Right lung (tissue), 5 donors: Measurements from ENCODE around the gene TPSAB1. TPM values are rescaled to one million over a fixed set of nuclear protein-coding genes. Genes with fewer than 3 reads are reported as not detected.
"Not testable (repeated sequence)": the region's sequence is repeated elsewhere in the genome, so short reads cannot be mapped to it uniquely, and the experiment has no call there.

Experiments used
- DNase-seq, 2 donors: peaks; one replicate each; pipeline ENCODE4 v3.0.0-alpha.2; 2013
- polyA plus RNA-seq, 5 donors: library from polyadenylated mRNA; unstranded; fragments of 120-200 nt; gene quantifications; one replicate each; pipeline versions ENCODE4 v1.2.1 to v1.2.3, GENCODE V29; 2013; ENCODE audit warnings: inconsistent platforms in 1 of 5, low replicate concordance in 1 of 5; ENCODE audit not compliant: insufficient read length in 5 of 5, insufficient read depth in 1 of 5

The TPSAB1 gene
- polyA plus RNA-seq, 5 donors, result 0.27 TPM; not detected in 4

DNA sequence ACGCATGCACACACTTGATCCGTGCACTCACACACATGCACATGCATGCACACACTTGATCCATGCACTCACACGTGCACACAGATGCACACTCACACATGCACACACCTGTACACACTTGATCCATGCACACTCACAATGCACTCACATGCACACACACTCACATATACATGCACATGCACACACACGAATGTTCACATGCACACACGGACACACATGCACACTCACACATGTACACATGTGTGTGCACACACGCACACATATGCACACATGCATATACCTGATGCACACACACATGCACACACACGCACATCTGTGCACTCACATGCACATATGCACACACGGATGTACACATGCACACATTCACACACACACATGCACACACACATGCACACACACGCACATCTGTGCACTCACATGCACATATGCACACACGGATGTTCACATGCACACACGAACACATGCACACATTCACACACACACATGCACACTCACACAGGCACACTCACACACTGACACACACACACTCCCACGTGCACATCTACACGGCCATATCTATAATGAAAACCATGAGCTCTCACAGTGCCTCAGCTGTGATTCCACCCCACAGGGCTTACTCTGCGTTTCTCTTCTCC is 7.5 kb downstream of the TPSAB1 start:
- DNase-seq, result not testable (repeated sequence)

DNA sequence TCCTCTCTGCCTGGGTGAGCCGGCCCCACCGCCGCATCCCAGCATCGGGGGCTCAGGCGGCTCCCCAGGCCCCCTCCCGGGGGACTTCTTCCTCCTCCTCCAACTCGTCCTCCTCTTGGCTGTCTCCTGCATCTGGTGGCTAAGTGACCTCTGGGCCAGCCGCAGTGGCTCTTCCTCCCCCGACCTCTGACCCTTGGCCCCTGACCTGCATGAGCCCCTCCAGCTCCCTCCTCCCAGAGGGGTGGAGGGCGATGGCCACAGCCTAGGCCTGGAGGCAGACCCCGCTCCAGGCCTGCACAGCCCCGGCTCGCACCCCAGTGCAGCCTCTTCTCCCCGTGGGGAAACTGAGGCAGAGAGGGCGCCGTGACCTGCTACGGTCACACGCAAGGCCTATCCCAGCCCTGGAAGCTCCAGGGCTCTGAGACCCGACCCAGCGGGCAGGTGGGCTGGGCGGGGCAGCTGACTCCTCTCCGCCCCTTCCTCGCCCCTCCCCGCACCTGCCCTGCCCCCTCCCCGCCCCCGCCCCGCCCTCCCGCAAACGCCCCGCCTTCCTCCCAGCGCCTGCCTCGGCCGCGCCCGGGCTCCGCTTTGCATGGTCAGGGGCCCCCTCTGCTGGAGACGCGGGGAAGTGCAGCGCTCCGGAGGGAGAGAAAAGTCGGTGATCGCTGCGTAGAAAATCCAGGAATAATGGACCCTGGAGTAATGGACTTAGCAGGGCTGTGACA is 8.7 kb downstream of the TPSAB1 start:
- not testable (repeated sequence) for DNase-seq

DNA sequence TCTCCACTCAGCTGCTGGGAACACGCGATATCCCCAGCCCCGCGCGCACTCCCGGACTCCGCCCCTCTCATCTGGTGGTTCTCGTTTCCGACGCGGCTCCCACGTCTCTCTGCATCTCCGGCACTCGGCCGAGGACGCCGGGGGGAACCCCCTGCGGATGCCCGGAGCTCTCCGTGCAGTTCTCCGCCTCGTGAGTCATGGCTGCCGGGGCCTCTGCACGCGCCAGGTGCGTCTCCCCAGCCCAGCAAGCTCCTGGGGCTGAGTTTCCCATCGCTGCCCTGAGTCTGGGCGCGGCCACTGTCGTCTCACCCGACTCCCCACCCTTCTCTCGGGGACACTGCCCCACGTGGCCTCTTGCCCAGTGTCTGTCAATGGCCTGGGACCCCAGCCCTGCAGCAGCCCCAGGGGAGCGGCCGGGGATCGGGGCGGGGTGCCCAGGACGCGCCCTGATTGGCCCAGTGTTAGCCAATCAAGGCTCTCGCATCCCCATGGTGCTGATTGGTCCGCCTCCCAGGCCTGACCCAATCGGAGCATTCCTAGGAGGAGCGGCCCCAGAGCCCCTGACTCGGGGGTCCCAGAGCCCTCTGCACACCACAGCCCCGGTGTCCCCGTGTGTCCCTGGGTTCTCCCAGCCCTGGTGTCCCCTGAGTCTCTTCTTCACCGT is 13.3 kb downstream of the TPSAB1 start:
- DNase-seq, result not testable (repeated sequence)

DNA sequence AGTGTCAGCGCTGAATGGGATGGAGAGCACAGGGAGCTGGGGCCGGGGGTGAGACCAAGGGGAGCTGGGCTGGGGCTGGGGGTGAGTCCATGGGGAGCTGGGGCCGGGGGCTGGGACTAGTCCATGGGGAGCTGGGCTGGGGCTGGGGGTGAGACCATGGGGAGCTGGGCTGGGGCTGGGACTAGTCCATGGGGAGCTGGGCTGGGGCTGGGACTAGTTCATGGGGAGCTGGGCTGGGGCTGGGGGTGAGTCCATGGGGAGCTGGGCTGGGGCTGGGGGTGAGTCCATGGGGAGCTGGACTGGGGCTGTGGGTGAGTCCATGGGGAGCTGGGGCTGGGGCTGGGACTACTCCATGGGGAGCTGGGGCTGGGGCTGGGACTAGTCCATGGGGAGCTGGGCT is 14.3 kb downstream of the TPSAB1 start:
- not testable (repeated sequence) for DNase-seq

DNA sequence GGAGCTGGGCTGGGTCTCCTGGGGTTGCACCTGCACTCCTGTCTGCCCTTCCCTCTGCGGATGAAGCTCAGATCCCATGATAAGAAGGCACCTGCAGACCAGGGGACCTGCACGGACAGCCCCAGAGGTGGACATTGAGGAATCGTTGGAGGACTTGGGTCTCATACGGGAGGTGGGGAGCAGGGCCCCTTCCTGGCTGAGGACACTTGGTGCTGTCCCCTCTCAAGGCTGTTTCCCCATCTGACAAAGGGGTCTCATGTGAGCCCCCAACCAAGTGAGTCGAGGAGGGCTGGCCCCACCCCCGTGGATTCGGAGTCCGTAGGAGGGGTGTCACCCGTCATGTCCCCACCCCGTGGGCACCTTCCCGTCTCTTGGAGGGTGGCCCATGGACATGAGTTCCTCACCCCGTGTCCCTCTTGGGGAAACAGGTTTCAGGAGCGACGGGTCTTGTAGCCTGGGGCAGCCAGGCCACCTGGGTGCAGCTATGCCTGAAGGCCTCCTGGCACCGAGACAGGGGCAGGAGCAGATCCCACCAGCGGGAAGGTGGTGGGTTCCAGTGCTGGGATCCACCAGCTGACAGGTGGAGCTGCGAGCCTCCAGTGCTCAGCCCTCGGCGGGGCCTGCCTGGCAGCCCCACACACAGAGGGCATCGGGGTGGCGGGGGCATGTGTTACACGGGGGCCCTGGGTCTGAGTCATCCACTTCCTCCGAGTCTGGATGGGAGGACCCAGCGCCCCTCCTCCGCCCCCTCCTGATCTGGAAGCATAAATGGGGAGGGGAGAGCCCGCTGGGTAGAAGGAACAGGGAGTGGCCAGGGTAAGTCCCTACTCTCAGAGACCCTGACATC is 15.0 kb downstream of the TPSAB1 start, which contains the start of gene TPSD1:
TPSD1 (plus strand) TSS at position 794 of the 847 bp plus-strand sequence. CDS start 212 bp downstream, outside the sequence.
- DNase-seq, result not testable (repeated sequence)

DNA sequence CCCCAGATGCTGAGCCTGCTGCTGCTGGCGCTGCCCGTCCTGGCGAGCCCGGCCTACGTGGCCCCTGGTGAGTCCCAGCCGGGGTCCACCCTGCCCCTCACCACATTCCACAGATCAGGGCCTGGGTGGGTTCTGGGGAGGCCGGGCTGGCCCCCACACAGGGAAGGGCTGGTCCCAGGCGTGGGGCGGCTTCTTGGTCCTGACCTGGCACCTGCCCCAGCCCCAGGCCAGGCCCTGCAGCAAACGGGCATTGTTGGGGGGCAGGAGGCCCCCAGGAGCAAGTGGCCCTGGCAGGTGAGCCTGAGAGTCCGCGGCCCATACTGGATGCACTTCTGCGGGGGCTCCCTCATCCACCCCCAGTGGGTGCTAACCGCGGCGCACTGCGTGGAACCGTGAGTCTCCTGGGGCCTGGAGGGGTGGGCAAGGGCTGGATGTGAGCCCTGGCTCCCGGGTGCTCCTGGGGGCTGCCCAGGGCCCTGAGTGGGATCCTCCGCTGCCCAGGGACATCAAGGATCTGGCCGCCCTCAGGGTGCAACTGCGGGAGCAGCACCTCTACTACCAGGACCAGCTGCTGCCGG is 15.9 kb downstream of the TPSAB1 start:
- not testable (repeated sequence) for DNase-seq

DNA sequence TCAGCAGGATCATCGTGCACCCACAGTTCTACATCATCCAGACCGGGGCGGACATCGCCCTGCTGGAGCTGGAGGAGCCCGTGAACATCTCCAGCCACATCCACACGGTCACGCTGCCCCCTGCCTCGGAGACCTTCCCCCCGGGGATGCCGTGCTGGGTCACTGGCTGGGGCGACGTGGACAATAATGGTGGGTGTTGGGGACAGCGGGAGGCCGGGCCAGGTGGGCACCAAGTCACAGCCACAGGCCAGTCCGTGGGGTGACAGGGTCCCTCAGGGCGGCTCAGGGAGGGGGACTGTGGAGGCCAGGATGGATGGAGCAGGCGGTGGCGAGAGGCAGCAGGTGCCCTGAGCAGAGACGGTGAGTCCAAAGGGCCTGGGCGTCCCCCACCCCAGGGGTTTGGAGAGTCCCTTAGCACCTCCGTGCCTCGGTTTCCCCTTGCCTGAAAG is 16.4 kb downstream of the TPSAB1 start:
- DNase-seq, result no peak

DNA sequence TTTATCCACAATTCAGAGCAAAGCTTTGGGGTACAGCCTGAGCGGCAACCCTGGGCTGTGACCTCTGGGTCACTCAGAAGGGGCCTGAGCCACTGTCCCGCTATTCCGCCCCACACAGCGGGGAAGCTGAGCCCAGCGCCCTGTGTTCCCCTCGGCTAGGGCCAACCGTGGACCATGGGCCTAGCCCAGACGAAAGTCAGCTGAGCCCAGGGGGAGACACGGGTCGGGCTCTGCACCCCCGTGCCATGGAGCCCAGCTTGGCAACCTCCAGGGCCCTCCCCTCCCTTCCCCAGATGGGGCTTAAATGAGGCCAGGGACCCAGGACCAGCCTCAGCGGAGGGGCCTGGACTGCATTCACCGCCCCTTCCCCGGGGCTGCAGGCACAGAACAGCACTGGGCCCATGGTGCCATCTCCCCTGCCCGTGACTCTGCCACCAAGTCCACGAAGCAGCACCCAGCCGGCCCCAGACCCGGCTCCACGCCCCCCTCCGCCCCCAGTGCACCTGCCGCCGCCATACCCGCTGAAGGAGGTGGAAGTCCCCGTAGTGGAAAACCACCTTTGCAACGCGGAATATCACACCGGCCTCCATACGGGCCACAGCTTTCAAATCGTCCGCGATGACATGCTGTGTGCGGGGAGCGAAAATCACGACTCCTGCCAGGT is 17.2 kb downstream of the TPSAB1 start:
- DNase-seq, result no peak

DNA sequence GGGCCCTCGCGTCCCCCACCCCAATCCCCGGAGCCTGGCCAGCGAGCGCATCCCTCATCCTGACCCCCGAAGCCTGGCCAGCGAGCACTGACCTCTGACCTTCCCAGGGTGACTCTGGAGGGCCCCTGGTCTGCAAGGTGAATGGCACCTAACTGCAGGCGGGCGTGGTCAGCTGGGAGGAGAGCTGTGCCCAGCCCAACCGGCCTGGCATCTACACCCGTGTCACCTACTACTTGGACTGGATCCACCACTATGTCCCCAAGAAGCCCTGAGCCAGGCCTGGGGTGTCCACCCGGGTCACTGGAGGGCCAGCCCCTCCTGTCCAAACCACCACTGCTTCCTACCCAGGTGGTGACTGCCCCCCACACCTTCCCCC is 17.7 kb downstream of the TPSAB1 start:
- DNase-seq, result no peak

DNA sequence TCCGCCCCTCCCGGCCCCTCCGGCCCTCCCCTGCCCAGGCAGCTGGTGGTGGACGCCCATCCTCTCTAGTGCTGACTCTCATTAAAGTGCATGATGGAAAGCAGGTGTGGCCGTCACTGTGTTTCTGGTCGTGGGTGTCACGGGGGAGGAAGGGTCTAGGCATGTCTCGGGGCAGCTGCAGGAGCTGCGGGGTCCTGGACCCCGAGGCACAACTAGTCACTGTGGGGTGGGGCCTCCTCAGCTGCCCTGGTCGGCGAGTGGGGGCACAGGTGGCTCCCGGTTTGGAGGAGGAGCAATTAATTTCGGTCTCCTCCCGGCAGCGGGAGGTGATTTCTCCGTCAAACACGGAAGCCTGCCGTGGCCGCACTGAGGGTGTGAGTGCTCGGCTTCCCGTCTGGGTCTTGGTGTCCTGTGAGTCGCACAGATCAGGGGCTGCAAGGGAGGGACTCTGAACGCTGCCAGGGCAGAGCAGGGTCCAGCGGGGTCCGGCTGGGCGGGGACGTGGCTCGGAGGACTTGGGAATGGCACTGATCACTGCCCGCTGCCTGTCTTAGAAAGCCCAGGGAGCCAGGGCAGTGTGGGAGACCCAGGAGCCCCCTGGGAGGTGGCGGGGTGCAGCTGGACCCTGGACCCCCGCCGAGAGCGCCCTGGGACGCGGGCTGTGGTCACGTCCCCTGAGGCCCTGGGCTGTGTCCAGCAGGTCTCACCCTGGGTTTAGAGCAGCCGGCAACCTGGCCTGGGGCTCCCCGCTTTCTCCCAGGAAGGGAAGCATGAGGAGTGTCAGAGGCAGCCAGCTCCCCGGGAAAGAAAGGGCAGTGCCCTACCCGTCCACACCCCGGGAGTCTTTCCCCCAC is 18.6 kb downstream of the TPSAB1 start:
- no peak for DNase-seq

DNA sequence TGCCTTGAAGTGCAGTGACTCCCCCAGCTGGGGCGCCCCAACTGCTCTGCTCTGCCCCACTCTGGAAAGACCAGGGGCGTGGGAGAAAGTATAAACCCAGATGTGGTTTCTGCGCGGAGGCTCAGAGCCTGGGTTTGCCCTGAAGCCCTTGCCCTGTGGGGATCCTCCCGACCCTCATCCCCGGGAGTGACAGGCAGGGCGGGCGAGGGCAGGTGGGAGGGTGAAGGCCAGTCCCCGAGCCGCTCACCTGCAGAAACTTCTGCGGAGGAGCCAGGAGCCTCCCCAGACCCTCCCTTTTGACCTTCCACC is 19.2 kb downstream of the TPSAB1 start:
- no peak for DNase-seq

DNA sequence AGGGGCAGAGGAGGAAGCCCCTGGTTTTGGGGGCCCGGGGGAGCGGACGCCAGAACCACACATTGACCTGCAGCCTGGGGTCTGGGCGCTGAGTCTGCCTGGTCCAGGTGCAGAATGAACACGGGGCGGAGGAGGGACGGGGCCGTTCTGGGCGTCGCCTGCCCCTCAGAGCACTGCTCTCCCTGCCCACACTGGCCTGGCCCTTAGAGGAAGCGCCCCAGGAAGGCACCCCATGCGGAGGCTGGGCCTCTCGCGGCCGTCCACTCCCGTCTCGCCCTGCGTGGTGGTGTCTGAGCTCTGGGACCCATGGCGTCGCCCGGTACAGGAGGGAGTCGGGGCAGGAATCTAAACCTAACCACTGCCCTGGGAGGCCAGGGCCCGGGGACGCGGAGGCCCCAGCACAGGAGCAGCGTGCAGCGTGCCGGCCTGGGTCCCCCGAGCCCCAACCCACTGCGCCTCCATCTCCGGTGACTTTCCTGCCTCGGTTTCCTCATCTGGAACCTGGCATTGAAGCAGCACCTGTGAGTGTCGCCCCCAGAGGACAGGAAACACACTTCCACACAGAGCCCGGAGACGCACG is 19.7 kb downstream of the TPSAB1 start:
- no peak for DNase-seq

DNA sequence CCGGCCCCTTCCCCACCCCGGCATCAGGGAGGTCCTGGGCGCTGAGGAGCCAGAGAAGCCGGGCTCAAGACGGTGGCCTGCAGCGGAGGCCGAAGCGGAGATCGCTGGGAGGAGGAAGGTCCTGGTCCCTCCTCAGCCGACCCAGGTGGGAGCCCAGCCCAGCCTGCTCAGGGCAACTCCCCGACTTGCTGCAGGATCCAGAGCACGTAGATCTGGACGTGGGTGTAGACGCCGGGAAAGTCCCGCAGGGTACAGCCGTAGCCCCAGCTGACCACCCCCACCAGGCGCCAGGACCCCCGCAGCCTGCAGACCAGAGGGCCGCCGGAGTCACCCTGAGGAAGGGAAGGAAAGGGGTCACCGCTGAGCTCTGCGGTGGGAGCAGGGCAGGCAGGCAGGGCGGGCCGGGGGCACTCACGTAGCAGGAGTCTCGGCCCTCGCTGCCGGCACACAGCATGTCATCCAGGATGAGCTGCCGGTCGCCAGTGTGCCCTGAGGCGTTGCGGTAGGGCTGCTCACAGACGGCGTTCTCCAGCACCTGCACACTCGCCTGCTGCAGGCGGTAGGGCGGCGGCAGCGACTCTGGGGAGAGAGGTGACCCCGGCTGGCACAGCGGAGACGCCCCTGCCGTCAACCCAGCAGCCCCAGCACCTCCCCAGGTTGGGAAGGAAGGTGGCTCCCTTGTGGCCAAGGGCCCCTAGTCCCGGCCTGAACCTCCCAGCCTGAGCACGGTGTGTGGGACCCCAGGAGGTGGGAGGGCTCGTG is 20.8 kb downstream of the TPSAB1 start:
- DNase-seq, result no peak

DNA sequence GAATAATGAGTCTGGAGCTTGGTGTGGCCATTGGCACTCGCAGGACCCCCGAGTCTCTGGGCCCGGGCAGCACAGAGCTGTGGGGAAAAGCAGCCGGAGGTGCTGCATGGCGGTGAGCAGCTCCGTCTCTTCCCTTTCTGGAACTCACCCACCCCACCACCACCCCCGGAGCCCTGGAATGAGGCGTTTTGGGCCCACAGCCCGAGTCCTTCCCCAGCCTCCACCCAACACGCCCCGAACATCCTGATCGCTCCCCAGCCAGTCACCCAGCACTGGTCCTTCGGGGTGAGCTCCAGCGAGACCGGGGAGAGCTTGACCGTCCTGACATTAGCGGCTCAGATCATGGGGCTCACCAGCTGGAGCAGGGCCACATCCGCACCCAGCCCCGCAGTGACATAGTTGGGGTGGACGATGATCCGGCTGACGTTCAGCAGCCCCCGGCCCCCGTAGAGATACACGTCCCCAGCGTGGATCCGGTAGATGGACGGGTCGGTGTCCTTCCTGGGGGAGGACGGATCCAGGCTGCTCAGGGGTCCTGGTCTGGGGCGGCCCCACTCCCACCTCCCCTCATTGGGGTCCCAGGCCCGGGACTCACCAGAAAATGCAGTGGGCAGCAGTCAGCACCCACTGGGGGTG is 21.8 kb downstream of the TPSAB1 start:
- no peak for DNase-seq

DNA sequence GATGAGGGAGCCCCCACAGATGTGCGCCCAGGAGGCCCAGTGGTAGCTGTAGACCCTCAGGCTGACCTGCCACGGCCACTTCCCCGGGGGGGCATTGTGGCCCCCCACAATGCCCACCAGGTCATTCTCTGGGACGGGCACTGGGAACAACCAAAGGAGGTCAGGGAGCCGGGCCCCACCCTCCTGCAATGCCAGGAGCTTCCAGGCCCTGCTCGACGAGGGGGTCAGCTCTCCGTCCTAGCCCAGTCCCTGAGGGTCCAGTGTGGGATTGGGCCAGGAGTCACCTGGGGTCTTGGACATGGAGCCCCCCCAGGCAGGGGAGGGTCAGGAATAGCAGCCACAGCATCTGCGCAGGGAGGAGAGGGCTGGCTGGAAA is 22.3 kb downstream of the TPSAB1 start:
- DNase-seq, result no peak

DNA sequence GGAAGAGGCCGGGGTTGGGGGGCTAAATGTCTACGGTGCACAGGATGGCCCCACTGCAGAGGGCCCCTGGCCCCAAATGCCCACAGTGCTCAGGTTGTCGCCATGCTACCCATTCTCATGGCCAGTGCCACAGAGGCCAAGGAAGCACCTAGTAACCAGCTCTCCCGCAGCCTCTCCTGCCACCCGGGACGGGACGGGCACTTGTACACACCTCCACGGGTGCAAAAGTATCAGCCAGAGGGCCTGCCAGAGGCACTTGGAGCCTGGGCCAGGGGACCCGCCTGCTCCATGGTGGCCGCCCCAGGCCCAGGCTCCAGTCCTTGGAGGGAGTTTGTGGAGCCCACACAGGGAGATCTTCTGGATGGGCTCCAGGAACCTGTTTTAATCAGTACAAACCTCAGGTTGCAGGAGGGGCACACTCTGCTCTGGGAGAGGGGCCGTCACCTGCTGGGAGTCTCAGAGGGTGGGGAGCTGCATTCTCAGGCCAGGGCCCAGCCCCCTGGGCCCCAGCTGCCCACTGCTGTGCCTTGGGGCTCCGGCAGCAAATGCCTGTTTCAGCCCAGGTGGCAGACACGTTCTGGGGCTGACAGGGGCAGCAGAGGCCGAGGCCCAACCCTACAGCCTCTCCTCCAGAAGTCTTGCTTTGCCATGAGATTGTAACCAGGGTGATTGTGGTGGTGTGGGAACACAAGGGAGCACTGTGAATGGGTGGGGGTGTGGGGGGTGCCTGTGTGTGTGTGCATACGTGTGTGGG is 23.3 kb downstream of the TPSAB1 start:
- DNase-seq, result no peak

DNA sequence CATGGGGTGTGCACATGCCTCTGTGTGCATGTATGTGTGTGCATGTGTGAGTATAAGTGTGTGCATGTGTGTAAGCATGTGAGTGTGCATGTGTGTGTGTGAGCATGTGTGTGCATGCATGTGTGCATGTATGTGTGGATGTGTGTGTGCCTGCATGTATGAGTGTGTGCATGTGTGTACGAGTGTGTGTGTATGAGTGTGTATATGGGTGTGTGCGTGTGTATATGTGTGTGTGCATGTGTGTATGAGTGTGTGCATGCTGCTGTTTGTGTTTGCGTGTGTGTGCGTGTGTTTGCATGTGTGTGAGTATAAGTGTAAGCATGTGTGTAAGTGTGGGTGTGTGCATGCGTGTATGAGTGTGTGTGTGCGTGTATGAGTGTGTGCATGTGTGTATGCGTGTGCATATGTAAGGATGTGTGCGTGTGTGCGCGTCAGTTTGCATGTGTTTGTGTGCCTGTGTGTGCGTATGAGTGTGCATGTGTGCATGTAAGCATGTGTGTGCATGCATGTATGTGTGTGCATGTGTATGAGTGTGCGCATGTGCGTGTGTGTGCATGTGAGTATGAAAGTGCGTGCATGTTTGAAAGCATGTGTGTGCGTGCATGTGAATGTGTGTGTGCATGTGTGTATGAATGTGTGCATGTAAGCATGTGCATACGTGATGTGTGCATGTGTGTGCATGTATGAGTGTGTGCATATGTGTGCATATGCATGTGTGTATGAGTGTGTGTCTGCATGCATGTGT is 24.0 kb downstream of the TPSAB1 start:
- DNase-seq, result no peak
